ENCODE measurements around the gene PALB2.
"Not testable (repeated sequence)": the region's sequence is repeated elsewhere in the genome, so short reads cannot be mapped to it uniquely, and the experiment has no call there.

The PALB2 gene

GRCh38 chr16:23634461-23635036 lies 6.6 kb downstream of the PALB2 start:
- no peak overlapping the region for H3K4ac ChIP-seq (ENCODE audit: low read depth, low read length)
- H3K27ac ChIP-seq (ENCODE audit: low read depth, low read length), result no peak overlapping the region
- no peaks in the 10 kb centered on the region for H3K27me3 ChIP-seq (ENCODE audit: insufficient read depth, low read length, poor library complexity)
- H4K8ac ChIP-seq (ENCODE audit: low read depth, low read length), result no peak overlapping the region
- no peak overlapping the region for H3K23ac ChIP-seq (ENCODE audit: low read length)
- H3K4me1 ChIP-seq (ENCODE audit: control insufficient read depth, low read depth, low read length), result no peaks in the 10 kb centered on the region
- no peaks in the 10 kb centered on the region for H3K36me3 ChIP-seq (ENCODE audit: control insufficient read depth, insufficient read depth, low read length)
- peaks cover 6% of the 10 kb centered on the region for H3K79me1 ChIP-seq (ENCODE audit: low read length)
- H3K4me3 ChIP-seq (ENCODE audit: low read length), result no peak overlapping the region
- H3K4me2 ChIP-seq (ENCODE audit: low read length), result no peak overlapping the region
- no peaks in the 10 kb centered on the region for H3K79me2 ChIP-seq (ENCODE audit: control insufficient read depth, insufficient read depth, low read length)
- H3K9ac ChIP-seq (ENCODE audit: low read length), result no peak overlapping the region
- H2BK5ac ChIP-seq (ENCODE audit: low read length), result no peak overlapping the region
- no peak overlapping the region for H3K18ac ChIP-seq (ENCODE audit: low read length)
- no CpG with 5 or more reads among the region's 4 CpGs for WGBS (ENCODE audit: extremely low coverage, insufficient coverage, low lambda C conversion rate)
- no peak overlapping the region for H2AK5ac ChIP-seq (ENCODE audit: low read length)
- H3K56ac ChIP-seq (ENCODE audit: low read length), result no peak overlapping the region
- no peak overlapping the region for H2BK15ac ChIP-seq (replicated peaks; ENCODE audit: low read depth)
- H4K5ac ChIP-seq (ENCODE audit: low read length), result no peak overlapping the region
- DNase-seq, result no peak
- H2BK120ac ChIP-seq (ENCODE audit: low read depth, low read length), result no peak overlapping the region

GRCh38 chr16:23631874-23632273 lies 9.2 kb downstream of the PALB2 start:
- not testable (repeated sequence) for H3K9ac ChIP-seq (ENCODE audit: low read length); H3K27me3 ChIP-seq (ENCODE audit: insufficient read depth, low read length, poor library complexity); H3K79me1 ChIP-seq (ENCODE audit: low read length); H2BK15ac ChIP-seq (replicated peaks; ENCODE audit: low read depth); H2BK5ac ChIP-seq (ENCODE audit: low read length); H3K56ac ChIP-seq (ENCODE audit: low read length); DNase-seq; H3K23ac ChIP-seq (ENCODE audit: low read length); H4K5ac ChIP-seq (ENCODE audit: low read length); H3K4me1 ChIP-seq (ENCODE audit: control insufficient read depth, low read depth, low read length); H3K18ac ChIP-seq (ENCODE audit: low read length); H3K4ac ChIP-seq (ENCODE audit: low read depth, low read length); H3K4me2 ChIP-seq (ENCODE audit: low read length); H3K4me3 ChIP-seq (ENCODE audit: low read length); H4K8ac ChIP-seq (ENCODE audit: low read depth, low read length); H3K36me3 ChIP-seq (ENCODE audit: control insufficient read depth, insufficient read depth, low read length); H2BK120ac ChIP-seq (ENCODE audit: low read depth, low read length); H3K27ac ChIP-seq (ENCODE audit: low read depth, low read length); H3K79me2 ChIP-seq (ENCODE audit: control insufficient read depth, insufficient read depth, low read length); H2AK5ac ChIP-seq (ENCODE audit: low read length)
- no CpG with 5 or more reads among the region's 3 CpGs for WGBS (ENCODE audit: extremely low coverage, insufficient coverage, low lambda C conversion rate)

GRCh38 chr16:23629516-23629915 lies 11.6 kb downstream of the PALB2 start:
- Histone ChIP-seq H3K4me2 (ENCODE audit: low read length) (no peak overlapping the region), H3K18ac (ENCODE audit: low read length) (no peak overlapping the region), H2BK120ac (ENCODE audit: low read depth, low read length) (no peak overlapping the region), H3K79me2 (ENCODE audit: control insufficient read depth, insufficient read depth, low read length) (no peaks in the 10 kb centered on the region), H3K9ac (ENCODE audit: low read length) (no peak overlapping the region), H3K4me1 (ENCODE audit: control insufficient read depth, low read depth, low read length) (no peaks in the 10 kb centered on the region), H2BK5ac (ENCODE audit: low read length) (no peak overlapping the region), H3K79me1 (ENCODE audit: low read length) (peaks cover 2% of the 10 kb centered on the region), H3K23ac (ENCODE audit: low read length) (no peak overlapping the region), H3K4me3 (ENCODE audit: low read length) (no peak overlapping the region), H3K27ac (ENCODE audit: low read depth, low read length) (no peak overlapping the region), H3K4ac (ENCODE audit: low read depth, low read length) (no peak overlapping the region), H2BK15ac (replicated peaks; ENCODE audit: low read depth) (no peak overlapping the region), H2AK5ac (ENCODE audit: low read length) (no peak overlapping the region), H3K27me3 (ENCODE audit: insufficient read depth, low read length, poor library complexity) (no peaks in the 10 kb centered on the region), H3K36me3 (ENCODE audit: control insufficient read depth, insufficient read depth, low read length) (peaks cover 4% of the 10 kb centered on the region), H3K56ac (ENCODE audit: low read length) (no peak overlapping the region), H4K8ac (ENCODE audit: low read depth, low read length) (no peak overlapping the region), H4K5ac (ENCODE audit: low read length) (no peak overlapping the region)
- WGBS (ENCODE audit: extremely low coverage, insufficient coverage, low lambda C conversion rate), result no CpG with 5 or more reads among the region's 8 CpGs
- DNase-seq, result no peak

- Histone ChIP-seq H3K23ac (ENCODE audit: low read length) (no peak overlapping the region), H3K4me1 (ENCODE audit: control insufficient read depth, low read depth, low read length) (no peaks in the 10 kb centered on the region), H3K4ac (ENCODE audit: low read depth, low read length) (no peak overlapping the region), H3K4me3 (ENCODE audit: low read length) (no peak overlapping the region), H4K5ac (ENCODE audit: low read length) (no peak overlapping the region), H2BK5ac (ENCODE audit: low read length) (no peak overlapping the region), H3K4me2 (ENCODE audit: low read length) (no peak overlapping the region), H3K36me3 (ENCODE audit: control insufficient read depth, insufficient read depth, low read length) (peaks cover 4% of the 10 kb centered on the region), H3K79me1 (ENCODE audit: low read length) (no peaks in the 10 kb centered on the region), H4K8ac (ENCODE audit: low read depth, low read length) (no peak overlapping the region), H3K9ac (ENCODE audit: low read length) (no peak overlapping the region), H2BK15ac (replicated peaks; ENCODE audit: low read depth) (no peak overlapping the region), H3K27ac (ENCODE audit: low read depth, low read length) (no peak overlapping the region), H2AK5ac (ENCODE audit: low read length) (no peak overlapping the region), H3K56ac (ENCODE audit: low read length) (no peak overlapping the region), H2BK120ac (ENCODE audit: low read depth, low read length) (no peak overlapping the region), H3K27me3 (ENCODE audit: insufficient read depth, low read length, poor library complexity) (no peaks in the 10 kb centered on the region), H3K18ac (ENCODE audit: low read length) (no peak overlapping the region), H3K79me2 (ENCODE audit: control insufficient read depth, insufficient read depth, low read length) (no peaks in the 10 kb centered on the region)
- DNase-seq, result no peak
Observed at GRCh38 chr16:23624092-23624491, 17.0 kb downstream of the PALB2 start.

- no peak overlapping the region for H3K23ac ChIP-seq (ENCODE audit: low read length)
Observed at GRCh38 chr16:23615805-23616204, 25.3 kb downstream of the PALB2 start.

GRCh38 chr16:23611936-23612335 lies 29.2 kb downstream of the PALB2 start:
- H3K4me3 ChIP-seq (ENCODE audit: low read length), result no peak overlapping the region
- DNase-seq, result no peak
- no peak overlapping the region for H2BK120ac ChIP-seq (ENCODE audit: low read depth, low read length)
- no peak overlapping the region for H3K56ac ChIP-seq (ENCODE audit: low read length)
- no peak overlapping the region for H3K23ac ChIP-seq (ENCODE audit: low read length)
- no peaks in the 10 kb centered on the region for H3K79me2 ChIP-seq (ENCODE audit: control insufficient read depth, insufficient read depth, low read length)
- no peak overlapping the region for H3K18ac ChIP-seq (ENCODE audit: low read length)
- no peak overlapping the region for H2BK5ac ChIP-seq (ENCODE audit: low read length)
- H3K36me3 ChIP-seq (ENCODE audit: control insufficient read depth, insufficient read depth, low read length), result no peaks in the 10 kb centered on the region
- H3K9ac ChIP-seq (ENCODE audit: low read length), result no peak overlapping the region
- no peaks in the 10 kb centered on the region for H3K27me3 ChIP-seq (ENCODE audit: insufficient read depth, low read length, poor library complexity)
- H3K4ac ChIP-seq (ENCODE audit: low read depth, low read length), result no peak overlapping the region
- H3K4me1 ChIP-seq (ENCODE audit: control insufficient read depth, low read depth, low read length), result no peaks in the 10 kb centered on the region
- no peak overlapping the region for H3K27ac ChIP-seq (ENCODE audit: low read depth, low read length)
- H3K79me1 ChIP-seq (ENCODE audit: low read length), result no peaks in the 10 kb centered on the region
- no peak overlapping the region for H4K8ac ChIP-seq (ENCODE audit: low read depth, low read length)
- no CpG with 5 or more reads among the region's 3 CpGs for WGBS (ENCODE audit: extremely low coverage, insufficient coverage, low lambda C conversion rate)
- no peak overlapping the region for H2AK5ac ChIP-seq (ENCODE audit: low read length)
- no peak overlapping the region for H4K5ac ChIP-seq (ENCODE audit: low read length)
- H2BK15ac ChIP-seq (replicated peaks; ENCODE audit: low read depth), result no peak overlapping the region
- H3K4me2 ChIP-seq (ENCODE audit: low read length), result no peak overlapping the region

More at GRCh38 chr16:23615805-23616204, 25.3 kb downstream of the PALB2 start:
- H4K5ac ChIP-seq (ENCODE audit: low read length), result no peak overlapping the region
- H3K56ac ChIP-seq (ENCODE audit: low read length), result no peak overlapping the region
- no peak overlapping the region for H3K9ac ChIP-seq (ENCODE audit: low read length)
- H3K79me1 ChIP-seq (ENCODE audit: low read length), result no peaks in the 10 kb centered on the region
- H3K36me3 ChIP-seq (ENCODE audit: control insufficient read depth, insufficient read depth, low read length), result no peaks in the 10 kb centered on the region
- H3K27ac ChIP-seq (ENCODE audit: low read depth, low read length), result no peak overlapping the region
- no peak overlapping the region for H3K4me3 ChIP-seq (ENCODE audit: low read length)
- no peaks in the 10 kb centered on the region for H3K4me1 ChIP-seq (ENCODE audit: control insufficient read depth, low read depth, low read length)
- no peak overlapping the region for H3K4ac ChIP-seq (ENCODE audit: low read depth, low read length)
- no peak overlapping the region for H2BK120ac ChIP-seq (ENCODE audit: low read depth, low read length)
- no peak overlapping the region for H4K8ac ChIP-seq (ENCODE audit: low read depth, low read length)
- H3K79me2 ChIP-seq (ENCODE audit: control insufficient read depth, insufficient read depth, low read length), result no peaks in the 10 kb centered on the region
- H2BK5ac ChIP-seq (ENCODE audit: low read length), result no peak overlapping the region
- no peak overlapping the region for H3K4me2 ChIP-seq (ENCODE audit: low read length)
- no peaks in the 10 kb centered on the region for H3K27me3 ChIP-seq (ENCODE audit: insufficient read depth, low read length, poor library complexity)
- WGBS (ENCODE audit: extremely low coverage, insufficient coverage, low lambda C conversion rate), result no CpG with 5 or more reads among the region's 9 CpGs
- no peak overlapping the region for H2BK15ac ChIP-seq (replicated peaks; ENCODE audit: low read depth)
- H2AK5ac ChIP-seq (ENCODE audit: low read length), result no peak overlapping the region
- DNase-seq, result no peak
- no peak overlapping the region for H3K18ac ChIP-seq (ENCODE audit: low read length)
